Activated naive CD8-positive, alpha-beta T cell treated with anti-CD3 and anti-CD28 coated beads, Interleukin-2, amount 50 U/mL, for 24 hours (primary cell): Measurements from ENCODE around the gene MAP2.
A peak's percentile ranks its signal among the peaks of the same experiment; 100 is the strongest.

ENCODE experiments used
- ATAC-seq: fragments of 150-1000 bp; cut with Tn5 transposase; one replicate; pipeline ENCODE4 v1.10.0; 2021
- DNase-seq: peaks from one replicate; pipeline ENCODE4 v3.0.0; 2021
- H3K27ac Mint-ChIP-seq: one replicate; pipeline ENCODE4 v1.8.0; 2021; ENCODE audit warnings: mild to moderate bottlenecking, mixed read lengths
- H3K27me3 Mint-ChIP-seq: one replicate; pipeline ENCODE4 v1.8.0; 2021; ENCODE audit warnings: mixed read lengths
- H3K36me3 Mint-ChIP-seq: one replicate; pipeline ENCODE4 v1.8.0; 2021; ENCODE audit warnings: low read depth, mixed read lengths
- H3K4me1 Mint-ChIP-seq: one replicate; pipeline ENCODE4 v1.8.0; 2021; ENCODE audit warnings: mixed read lengths
- H3K4me3 Mint-ChIP-seq: one replicate; pipeline ENCODE4 v1.8.0; 2021; ENCODE audit warnings: mild to moderate bottlenecking, moderate library complexity, mixed read lengths
- H3K9me3 Mint-ChIP-seq: one replicate; pipeline ENCODE4 v1.8.0; 2021; ENCODE audit warnings: mixed read lengths

Gene MAP2

GRCh38 chr2:209519906-209520305 lies 96.1 kb downstream of the MAP2 start:
- DNase-seq (no peak), ATAC-seq (no peak)
- Mint-ChIP-seq H3K27me3 (no peaks in the 10 kb centered on the region), H3K9me3 (no peaks in the 10 kb centered on the region), H3K27ac (no peak overlapping the region), H3K4me1 (no peaks in the 10 kb centered on the region), H3K36me3 (no peaks in the 10 kb centered on the region), H3K4me3 (no peak overlapping the region)

GRCh38 chr2:209523041-209523740 lies 99.3 kb downstream of the MAP2 start:
- H3K4me1 Mint-ChIP-seq = peaks cover 23% of the 10 kb centered on the region
- no peak overlapping the region for H3K4me3 Mint-ChIP-seq
- no peak overlapping the region for H3K27ac Mint-ChIP-seq
- ATAC-seq (no peak), DNase-seq (no peak)
- H3K27me3 Mint-ChIP-seq = no peaks in the 10 kb centered on the region
- no peaks in the 10 kb centered on the region for H3K36me3 Mint-ChIP-seq
- H3K9me3 Mint-ChIP-seq = no peaks in the 10 kb centered on the region

GRCh38 chr2:209523867-209524266 lies 100.0 kb downstream of the MAP2 start:
- H3K27ac Mint-ChIP-seq = no peak overlapping the region
- DNase-seq (no peak), ATAC-seq (no peak)
- H3K9me3 Mint-ChIP-seq = no peaks in the 10 kb centered on the region
- H3K4me1 Mint-ChIP-seq = peaks cover 23% of the 10 kb centered on the region
- no peaks in the 10 kb centered on the region for H3K36me3 Mint-ChIP-seq
- H3K27me3 Mint-ChIP-seq = no peaks in the 10 kb centered on the region
- H3K4me3 Mint-ChIP-seq = no peak overlapping the region

DNA sequence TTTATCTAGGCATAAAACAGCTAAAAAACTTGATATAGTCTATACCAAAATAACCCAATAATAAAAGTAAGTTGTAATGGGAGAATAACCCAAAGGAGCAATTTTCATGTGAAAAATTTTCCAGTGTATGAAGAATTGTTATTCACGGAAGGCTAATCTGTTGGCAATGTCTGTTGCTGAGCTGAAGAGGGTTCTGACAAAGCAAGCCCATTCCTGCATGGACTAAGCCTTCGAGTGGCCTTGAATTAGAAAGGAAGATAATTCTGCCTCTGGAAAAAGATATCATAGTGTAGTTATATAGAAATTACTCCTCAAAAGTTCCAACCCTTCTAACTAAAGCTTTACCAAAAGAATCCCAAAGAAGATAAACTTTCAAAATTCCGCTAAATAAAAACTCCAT lies 101.5 kb downstream of the MAP2 start:
- Mint-ChIP-seq H3K4me3 (no peak overlapping the region), H3K27me3 (no peaks in the 10 kb centered on the region), H3K9me3 (peaks cover 4% of the 10 kb centered on the region), H3K4me1 (peaks cover 23% of the 10 kb centered on the region), H3K27ac (peak overlapping the region; percentile 63), H3K36me3 (no peaks in the 10 kb centered on the region)
- no peak for ATAC-seq
- no peak for DNase-seq

- H3K4me3 Mint-ChIP-seq = peak overlapping the region; percentile 50
- no peak for ATAC-seq
Observed at GRCh38 chr2:209525834-209526281, 102.0 kb downstream of the MAP2 start.

GRCh38 chr2:209526561-209526960 lies 102.7 kb downstream of the MAP2 start:
- Mint-ChIP-seq H3K4me3 (no peak overlapping the region), H3K27me3 (no peaks in the 10 kb centered on the region), H3K4me1 (peaks cover 23% of the 10 kb centered on the region), H3K27ac (no peak overlapping the region), H3K36me3 (no peaks in the 10 kb centered on the region), H3K9me3 (peaks cover 4% of the 10 kb centered on the region)
- ATAC-seq = no peak
- no peak for DNase-seq

More at GRCh38 chr2:209525834-209526281, 102.0 kb downstream of the MAP2 start:
- H3K27me3 Mint-ChIP-seq = no peaks in the 10 kb centered on the region
- DNase-seq = no peak
- H3K4me1 Mint-ChIP-seq = peaks cover 23% of the 10 kb centered on the region
- peaks cover 4% of the 10 kb centered on the region for H3K9me3 Mint-ChIP-seq
- H3K36me3 Mint-ChIP-seq = no peaks in the 10 kb centered on the region
- H3K27ac Mint-ChIP-seq = peak overlapping the region; percentile 63

DNA sequence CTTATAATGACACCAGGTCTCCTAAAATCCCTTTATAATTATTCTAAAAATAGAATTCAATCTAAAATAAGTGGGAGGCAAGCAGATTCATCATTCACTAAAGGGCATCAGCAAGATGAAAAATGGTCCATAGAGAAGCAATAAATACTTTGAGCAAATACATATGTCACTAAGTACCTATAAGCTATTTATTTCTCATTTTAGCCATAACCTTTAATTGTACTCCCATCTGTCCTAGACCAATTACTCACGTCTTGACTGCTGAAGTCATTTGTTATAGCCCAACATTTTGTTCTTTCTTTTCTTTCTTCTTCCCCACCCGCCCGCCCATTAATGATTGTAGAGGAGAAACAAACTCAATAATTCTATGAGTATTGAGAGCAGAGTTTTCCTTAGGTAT lies 105.7 kb downstream of the MAP2 start:
- Mint-ChIP-seq H3K4me1 (peaks cover 23% of the 10 kb centered on the region), H3K27me3 (no peaks in the 10 kb centered on the region)

DNA sequence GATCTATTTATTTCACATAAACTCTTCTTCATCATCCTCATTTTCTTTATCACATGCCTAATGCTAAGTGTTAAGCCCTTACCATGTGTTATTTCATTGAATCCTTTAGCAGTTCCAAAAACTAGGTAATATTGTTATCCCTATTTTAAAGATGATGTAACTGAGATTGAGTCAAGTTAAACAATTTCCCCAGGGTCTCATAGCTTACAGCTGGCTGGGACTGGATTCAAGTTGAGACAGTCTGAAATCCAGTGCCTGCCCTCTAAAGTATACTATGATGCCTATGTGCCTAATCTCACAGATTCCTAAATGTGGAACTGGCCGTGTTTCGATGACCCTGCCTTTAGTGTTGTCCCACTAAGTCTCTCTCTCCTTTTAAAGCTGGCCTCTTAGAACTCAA lies 108.5 kb downstream of the MAP2 start:
- H3K27me3 Mint-ChIP-seq = no peaks in the 10 kb centered on the region
- no peak overlapping the region for H3K27ac Mint-ChIP-seq
- peaks cover 5% of the 10 kb centered on the region for H3K4me1 Mint-ChIP-seq
- H3K36me3 Mint-ChIP-seq = no peaks in the 10 kb centered on the region
- no peak overlapping the region for H3K4me3 Mint-ChIP-seq
- peaks cover 4% of the 10 kb centered on the region for H3K9me3 Mint-ChIP-seq
- no peak for ATAC-seq
- no peak for DNase-seq

More for the DNA sequence above, 105.7 kb downstream of the MAP2 start:
- Mint-ChIP-seq H3K27ac (no peak overlapping the region), H3K36me3 (no peaks in the 10 kb centered on the region), H3K4me3 (no peak overlapping the region), H3K9me3 (peaks cover 4% of the 10 kb centered on the region)
- no peak for DNase-seq
- ATAC-seq = no peak

DNA sequence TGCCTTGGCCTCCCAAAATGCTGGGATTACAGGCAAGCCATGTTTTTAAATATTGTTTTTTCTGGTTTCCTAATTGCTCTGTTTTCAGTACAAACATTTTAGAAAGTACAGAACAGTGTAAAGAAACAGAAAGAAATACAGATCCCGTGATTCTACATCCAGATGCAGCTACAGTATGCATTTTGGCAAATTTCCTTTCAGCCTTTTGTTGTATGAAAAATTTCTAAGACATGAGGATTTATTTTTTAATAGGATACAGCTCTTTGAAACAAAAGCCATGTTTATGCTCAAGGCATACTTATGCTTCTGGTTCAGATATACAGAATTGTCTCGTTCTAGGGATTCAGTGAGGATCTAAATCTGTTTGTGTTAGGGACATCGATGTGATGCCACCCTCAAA lies 109.5 kb downstream of the MAP2 start:
- H3K4me3 Mint-ChIP-seq = no peak overlapping the region
- H3K4me1 Mint-ChIP-seq = no peaks in the 10 kb centered on the region
- H3K36me3 Mint-ChIP-seq = no peaks in the 10 kb centered on the region
- H3K9me3 Mint-ChIP-seq = peaks cover 4% of the 10 kb centered on the region
- H3K27ac Mint-ChIP-seq = no peak overlapping the region
- no peak for ATAC-seq
- no peak for DNase-seq
- H3K27me3 Mint-ChIP-seq = no peaks in the 10 kb centered on the region

DNA sequence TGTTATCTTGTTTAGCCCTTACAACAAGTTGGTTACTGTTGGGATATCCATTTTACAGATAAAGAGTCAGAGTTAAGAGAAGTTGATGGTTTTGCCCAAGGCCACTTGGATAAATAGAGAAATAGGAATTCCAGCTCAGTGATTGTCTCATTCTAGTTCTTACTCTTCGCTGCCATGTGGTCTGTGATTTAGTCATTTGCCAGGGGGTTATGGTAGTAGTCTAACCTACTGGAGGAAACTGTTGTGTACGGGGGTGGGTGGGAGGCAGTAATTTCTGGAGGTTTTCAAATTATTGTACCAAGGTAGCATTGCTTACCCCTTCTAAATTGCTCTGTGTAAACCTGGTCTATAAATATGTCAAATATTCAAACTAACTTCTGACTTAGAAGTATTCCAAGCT lies 110.4 kb downstream of the MAP2 start:
- peaks cover 4% of the 10 kb centered on the region for H3K9me3 Mint-ChIP-seq
- DNase-seq (no peak), ATAC-seq (no peak)
- no peaks in the 10 kb centered on the region for H3K4me1 Mint-ChIP-seq
- no peaks in the 10 kb centered on the region for H3K36me3 Mint-ChIP-seq
- H3K27me3 Mint-ChIP-seq = no peaks in the 10 kb centered on the region
- no peak overlapping the region for H3K4me3 Mint-ChIP-seq
- H3K27ac Mint-ChIP-seq = no peak overlapping the region

DNA sequence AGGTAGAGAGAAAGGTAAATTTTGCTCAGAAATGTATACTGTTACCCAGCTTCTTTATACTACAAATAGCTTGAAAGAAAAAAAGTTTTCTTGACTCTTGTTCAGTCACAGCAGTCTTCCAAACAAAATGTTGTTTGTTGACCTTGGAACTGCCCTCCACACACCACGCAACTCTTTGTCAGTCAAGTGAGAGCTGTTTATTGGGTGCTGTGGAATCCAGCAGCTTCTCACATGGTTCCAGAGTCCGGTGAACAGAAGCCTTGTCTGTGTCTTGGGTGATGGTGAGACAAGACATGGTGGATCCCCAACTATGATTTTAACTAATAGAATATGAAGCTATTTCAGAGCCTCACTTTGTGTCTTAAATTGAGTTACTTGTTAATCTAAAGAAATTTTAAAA lies 112.5 kb downstream of the MAP2 start:
- H3K4me1 Mint-ChIP-seq = no peaks in the 10 kb centered on the region
- ATAC-seq = no peak
- H3K4me3 Mint-ChIP-seq = no peak overlapping the region
- no peak for DNase-seq
- H3K9me3 Mint-ChIP-seq = no peaks in the 10 kb centered on the region
- no peaks in the 10 kb centered on the region for H3K36me3 Mint-ChIP-seq
- no peaks in the 10 kb centered on the region for H3K27me3 Mint-ChIP-seq
- no peak overlapping the region for H3K27ac Mint-ChIP-seq

GRCh38 chr2:209547726-209548125 lies 123.9 kb downstream of the MAP2 start:
- Mint-ChIP-seq H3K27me3 (no peaks in the 10 kb centered on the region), H3K4me1 (no peaks in the 10 kb centered on the region), H3K27ac (no peak overlapping the region), H3K4me3 (no peak overlapping the region), H3K36me3 (no peaks in the 10 kb centered on the region), H3K9me3 (no peaks in the 10 kb centered on the region)
- ATAC-seq (no peak), DNase-seq (no peak)

- DNase-seq = no peak
- Mint-ChIP-seq H3K4me1 (no peaks in the 10 kb centered on the region), H3K9me3 (no peaks in the 10 kb centered on the region), H3K4me3 (no peak overlapping the region), H3K27ac (no peak overlapping the region), H3K27me3 (no peaks in the 10 kb centered on the region), H3K36me3 (no peaks in the 10 kb centered on the region)
- ATAC-seq = no peak
Observed at GRCh38 chr2:209549589-209549988, 125.7 kb downstream of the MAP2 start.

- Mint-ChIP-seq H3K36me3 (no peaks in the 10 kb centered on the region), H3K27me3 (no peaks in the 10 kb centered on the region), H3K4me1 (no peaks in the 10 kb centered on the region), H3K27ac (no peak overlapping the region), H3K4me3 (no peak overlapping the region), H3K9me3 (no peaks in the 10 kb centered on the region)
- ATAC-seq (no peak), DNase-seq (no peak)
Observed at GRCh38 chr2:209553913-209554312, 130.1 kb downstream of the MAP2 start.

- Mint-ChIP-seq H3K27ac (no peak overlapping the region), H3K9me3 (no peaks in the 10 kb centered on the region), H3K27me3 (no peaks in the 10 kb centered on the region), H3K36me3 (no peaks in the 10 kb centered on the region), H3K4me1 (no peaks in the 10 kb centered on the region), H3K4me3 (no peak overlapping the region)
- DNase-seq (no peak), ATAC-seq (no peak)
Observed at GRCh38 chr2:209556354-209556961, 132.6 kb downstream of the MAP2 start.
